Smooth muscle cell (in vitro differentiated cells): ENCODE data around the gene IFITM10. TPM values are rescaled to one million over a fixed set of nuclear protein-coding genes. Genes with fewer than 3 reads are reported as not detected.

Experiments used
- DNase-seq: peaks from one replicate; lab custom pipeline; 2025; ENCODE audit not compliant: unreplicated experiment; lab: John Stamatoyannopoulos, UW
- H2AFZ ChIP-seq: fragments of 200-600 bp; sonication (generic); 2 replicates; pipeline ENCODE4 v1.6.0; 2016; ENCODE audit warnings: antibody characterized with exemption, low read depth, mild to moderate bottlenecking
- H3F3A ChIP-seq: fragments of 200-600 bp; sonication (generic); 2 replicates; pipeline ENCODE4 v1.6.0; 2017; ENCODE audit warnings: antibody characterized with exemption, low read depth
- H3K27ac ChIP-seq: fragments of 200-600 bp; sonication (generic); 2 replicates; pipeline ENCODE4 v1.5.1; 2016; ENCODE audit warnings: low read depth, mild to moderate bottlenecking
- H3K27me3 ChIP-seq: fragments of 200-600 bp; sonication (generic); 2 replicates; pipeline ENCODE4 v1.6.1; 2016; ENCODE audit warnings: low read depth, mild to moderate bottlenecking
- H3K36me3 ChIP-seq: fragments of 200-600 bp; sonication (generic); 2 replicates; pipeline ENCODE4 v1.5.1; 2016; ENCODE audit warnings: low read depth
- H3K4me1 ChIP-seq: fragments of 200-600 bp; sonication (generic); 2 replicates; pipeline ENCODE4 v1.5.1; 2016; ENCODE audit warnings: low read depth
- H3K4me2 ChIP-seq: fragments of 200-600 bp; sonication (generic); 2 replicates; pipeline ENCODE4 v1.6.0; 2016; ENCODE audit warnings: mild to moderate bottlenecking
- H3K4me3 ChIP-seq: fragments of 200-600 bp; sonication (generic); 2 replicates; pipeline ENCODE4 v1.5.1; 2016; ENCODE audit warnings: mild to moderate bottlenecking
- H3K79me2 ChIP-seq: fragments of 200-600 bp; sonication (generic); 2 replicates; pipeline ENCODE4 v1.6.0; 2016; ENCODE audit warnings: low read depth, mild to moderate bottlenecking
- H3K9ac ChIP-seq: fragments of 200-600 bp; sonication (generic); 2 replicates; pipeline ENCODE4 v1.6.0; 2016; ENCODE audit warnings: low read depth
- H3K9me3 ChIP-seq: fragments of 200-600 bp; sonication (generic); replicated peaks from 2 replicates; pipeline ENCODE4 v1.5.1; 2016; ENCODE audit warnings: low read depth
- H4K20me1 ChIP-seq: fragments of 200-600 bp; sonication (generic); 2 replicates; pipeline ENCODE4 v1.6.0; 2016; ENCODE audit warnings: low read depth
- CTCF ChIP-seq: fragments of 200-600 bp; sonication (generic); IDR thresholded peaks from 2 replicates; pipeline ENCODE4 v1.5.1; 2017; ENCODE audit warnings: borderline replicate concordance, mild to moderate bottlenecking, antibody characterized with exemption; ENCODE audit not compliant: insufficient read depth, poor library complexity, severe bottlenecking
- WGBS: methylation state at CpG from one replicate; pipeline ENCODE4 v1.1.7; 2016; ENCODE audit warnings: low lambda C conversion rate; 5-methylcytosine and 5-hydroxymethylcytosine counted together
- polyA plus RNA-seq: library from polyadenylated mRNA; unstranded; fragments of >200 nt; fragmentation: Nextera tagmentation; extraction: Ambion mirVana; gene quantifications from 2 replicates; pipeline ENCODE4 v1.2.1, GENCODE V29; 2016
- total RNA-seq: library from RNA; depleted of rRNA; stranded (reverse); fragments of >200 nt; gene quantifications from 2 replicates; pipeline ENCODE4 v1.2.3, GENCODE V29; 2014

Gene IFITM10
- total and polyA plus RNA-seq, 2 experiments from 2014 or later: 0.49 to 2.2 TPM

- no peak for DNase-seq
- H2AFZ ChIP-seq: no peak overlapping the region
- peaks cover 10% of the 10 kb centered on the region for H3K4me1 ChIP-seq
- H3K9me3 ChIP-seq: no peaks in the 10 kb centered on the region
- no peak overlapping the region for H3K27ac ChIP-seq
- H3K4me2 ChIP-seq: no peak overlapping the region
- H3K4me3 ChIP-seq: no peak overlapping the region
- peaks cover 38% of the 10 kb centered on the region for H4K20me1 ChIP-seq
- no peaks in the 10 kb centered on the region for H3K79me2 ChIP-seq
- TF ChIP-seq CTCF: no peak
- H3K27me3 ChIP-seq: no peaks in the 10 kb centered on the region
- H3K36me3 ChIP-seq: no peaks in the 10 kb centered on the region
- no peak overlapping the region for H3K9ac ChIP-seq
- WGBS: 93% methylated on average over 18 of the region's 18 CpGs
- peaks cover 8% of the 10 kb centered on the region for H3F3A ChIP-seq
Measured at GRCh38 chr11:1744891-1745700, 5.3 kb downstream of the IFITM10 start.

- Histone ChIP-seq H4K20me1 (peaks cover 38% of the 10 kb centered on the region), H3K4me2 (no peak overlapping the region), H3K79me2 (no peaks in the 10 kb centered on the region), H2AFZ (no peak overlapping the region), H3K4me3 (no peak overlapping the region), H3K27me3 (no peaks in the 10 kb centered on the region), H3K27ac (no peak overlapping the region), H3K36me3 (no peaks in the 10 kb centered on the region), H3F3A (peaks cover 4% of the 10 kb centered on the region), H3K9me3 (no peaks in the 10 kb centered on the region), H3K4me1 (peaks cover 6% of the 10 kb centered on the region), H3K9ac (no peak overlapping the region)
- 89% methylated on average over 21 of the region's 23 CpGs for WGBS
- TF ChIP-seq CTCF: no peak
- DNase-seq: no peak
Measured at GRCh38 chr11:1744137-1744886, 6.1 kb downstream of the IFITM10 start.

- peaks cover 36% of the 10 kb centered on the region for H4K20me1 ChIP-seq
- no peaks in the 10 kb centered on the region for H3K79me2 ChIP-seq
- 82% methylated on average over 10 of the region's 10 CpGs for WGBS
- H3K36me3 ChIP-seq: no peaks in the 10 kb centered on the region
- H3K4me2 ChIP-seq: no peak overlapping the region
- H3F3A ChIP-seq: peaks cover 4% of the 10 kb centered on the region
- peaks cover 5% of the 10 kb centered on the region for H3K4me1 ChIP-seq
- no peak overlapping the region for H3K27ac ChIP-seq
- no peak overlapping the region for H3K4me3 ChIP-seq
- no peak overlapping the region for H3K9ac ChIP-seq
- no peak overlapping the region for H2AFZ ChIP-seq
- DNase-seq: no peak
- H3K9me3 ChIP-seq: no peaks in the 10 kb centered on the region
- TF ChIP-seq CTCF: no peak
- H3K27me3 ChIP-seq: no peaks in the 10 kb centered on the region
Measured at GRCh38 chr11:1743585-1744136, 6.7 kb downstream of the IFITM10 start.
